DND-41 (cell line): ENCODE data around the gene CERK.

Experiments
- ATAC-seq: fragments of 200-7000 bp; cut with Tn5 transposase; 3 replicates; pipeline ENCODE4 v1.9.1; 2021; ENCODE audit warnings: low read depth; ENCODE audit not compliant: insufficient read depth
- DNase-seq: peaks from one replicate; pipeline ENCODE4 v3.0.0-alpha.2; 2020
- H2AFZ ChIP-seq: 2 replicates; pipeline ENCODE4 v1.6.0; 2012; ENCODE audit warnings: low read depth, low read length
- H3K27ac ChIP-seq: 2 replicates; pipeline ENCODE4 v1.5.1; 2012; ENCODE audit warnings: low read length, inconsistent platforms
- H3K27me3 ChIP-seq: fragments of 200-600 bp; sonication (generic); 2 replicates; pipeline ENCODE4 v1.6.0; 2012; ENCODE audit warnings: low read length, mild to moderate bottlenecking, inconsistent platforms; ENCODE audit not compliant: insufficient read depth, poor library complexity
- H3K36me3 ChIP-seq: 2 replicates; pipeline ENCODE4 v1.5.1; 2012; ENCODE audit warnings: low read length, inconsistent platforms; ENCODE audit not compliant: insufficient read depth
- H3K4me1 ChIP-seq: 2 replicates; pipeline ENCODE4 v1.5.1; 2012; ENCODE audit warnings: mild to moderate bottlenecking, low read length; ENCODE audit not compliant: insufficient read depth
- H3K4me2 ChIP-seq: 2 replicates; pipeline ENCODE4 v1.6.0; 2012; ENCODE audit warnings: mild to moderate bottlenecking, moderate library complexity, low read length, inconsistent platforms; ENCODE audit not compliant: insufficient read depth
- H3K4me3 ChIP-seq, 2 experiments: fragments of 200-600 bp in 1 of 2; shearing (Covaris generic) in 1 of 2; 2 replicates each; pipeline ENCODE4 v1.5.1; 2012 to 2016; ENCODE audit warnings: inconsistent platforms in 2 of 2, low read length in 2 of 2, mild to moderate bottlenecking in 2 of 2, low read depth in 1 of 2, moderate library complexity in 1 of 2
- H3K79me2 ChIP-seq: 2 replicates; pipeline ENCODE4 v1.6.0; 2012; ENCODE audit warnings: low read length, inconsistent platforms; ENCODE audit not compliant: insufficient read depth
- H3K9ac ChIP-seq: 2 replicates; pipeline ENCODE4 v1.6.0; 2012; ENCODE audit warnings: low read depth, mild to moderate bottlenecking, inconsistent platforms, low read length, moderate library complexity
- H3K9me3 ChIP-seq: 2 replicates; pipeline ENCODE4 v1.5.1; 2012; ENCODE audit warnings: low read length, moderate library complexity, mild to moderate bottlenecking, inconsistent platforms; ENCODE audit not compliant: insufficient read depth, severe bottlenecking
- H4K20me1 ChIP-seq: 2 replicates; pipeline ENCODE4 v1.6.0; 2012; ENCODE audit warnings: low read length; ENCODE audit not compliant: insufficient read depth
- CTCF ChIP-seq: IDR thresholded peaks from 2 replicates; pipeline ENCODE4 v1.5.1; 2012; ENCODE audit warnings: borderline replicate concordance, low read length, moderate library complexity, mild to moderate bottlenecking; ENCODE audit not compliant: poor library complexity, severe bottlenecking; ENCODE audit errors: extremely low read depth
- EZH2 ChIP-seq: IDR thresholded peaks from 3 replicates; pipeline ENCODE4 v1.6.1; 2012; ENCODE audit warnings: borderline replicate concordance, low read depth, mild to moderate bottlenecking, moderate library complexity, low read length, inconsistent platforms; ENCODE audit not compliant: severe bottlenecking

CERK gene

GRCh38 chr22:46769191-46769675, 31.2 kb upstream of the CERK start:
- TF ChIP-seq CTCF (no peak), EZH2 (no peak)
- ATAC-seq, result no peak
- Histone ChIP-seq H3K27ac (0 out of 2 replicates have a peak overlapping the region, but pooled peaks have one; percentile 14), H3K4me3 (no peak overlapping the region), H4K20me1 (peaks cover 47% of the 10 kb centered on the region; the same call in 1 of the 2 replicates), H2AFZ (no peak overlapping the region), H3K4me2 (no peak overlapping the region), H3K4me1 (peaks cover 28% of the 10 kb centered on the region), H3K27me3 (no peaks in the 10 kb centered on the region), H3K79me2 (peaks cover 90% of the 10 kb centered on the region), H3K36me3 (peaks cover 23% of the 10 kb centered on the region), H3K9me3 (no peaks in the 10 kb centered on the region), H3K9ac (no peak overlapping the region)
- no peak for DNase-seq

DNA sequence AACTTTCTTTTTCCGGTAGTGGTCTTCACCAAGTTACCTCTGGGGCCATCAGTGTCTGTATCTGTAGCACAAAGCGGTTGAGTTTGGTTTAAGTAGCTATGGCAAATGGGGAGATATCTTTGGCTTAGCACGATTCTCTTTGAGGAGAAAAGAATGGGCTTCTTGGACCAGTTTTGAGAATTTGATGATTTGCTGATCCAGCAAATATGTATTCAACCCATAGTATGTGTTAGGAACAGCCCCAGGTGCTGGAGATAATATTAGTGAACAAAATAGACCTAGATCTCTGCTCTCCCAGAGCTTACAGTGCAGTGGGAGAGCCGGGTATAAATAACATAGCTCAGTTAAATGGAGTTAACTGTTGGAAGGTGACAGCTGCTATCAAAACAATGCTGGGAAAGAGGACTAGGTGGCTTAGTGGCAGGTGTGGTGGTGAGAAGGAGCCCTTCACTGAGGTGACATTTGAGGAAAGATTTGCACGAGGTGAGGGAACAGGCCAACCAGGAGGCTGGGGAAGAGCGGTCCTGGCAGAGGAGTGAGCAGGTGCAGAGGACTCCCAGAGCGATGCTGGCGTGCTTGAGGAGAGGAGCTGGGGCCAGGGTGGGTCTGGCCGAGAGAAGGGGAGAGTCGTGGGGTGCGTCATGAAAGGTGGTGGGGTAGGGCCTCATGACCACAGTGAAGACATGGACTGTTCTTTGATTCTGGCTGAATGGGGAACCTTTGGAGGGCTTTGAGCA, 29.4 kb upstream of the CERK start:
- H3K79me2 ChIP-seq, result peaks cover 91% of the 10 kb centered on the region
- ATAC-seq, result no peak

GRCh38 chr22:46766611-46767010, 28.6 kb upstream of the CERK start:
- Histone ChIP-seq H3K27me3 (no peaks in the 10 kb centered on the region), H3K27ac (no peak overlapping the region), H3K36me3 (peaks cover 19% of the 10 kb centered on the region), H3K79me2 (peaks cover 96% of the 10 kb centered on the region), H3K9ac (no peak overlapping the region), H4K20me1 (peaks cover 33% of the 10 kb centered on the region; the same call in 1 of the 2 replicates), H3K4me3 (no peak overlapping the region), H3K9me3 (no peaks in the 10 kb centered on the region), H3K4me2 (no peak overlapping the region), H3K4me1 (peaks cover 27% of the 10 kb centered on the region), H2AFZ (no peak overlapping the region)
- ATAC-seq (no peak), DNase-seq (no peak)
- TF ChIP-seq CTCF (no peak), EZH2 (no peak)

More for the DNA sequence above, 29.4 kb upstream of the CERK start:
- peaks cover 33% of the 10 kb centered on the region; the same call in 1 of the 2 replicates for H4K20me1 ChIP-seq
- no peak for TF ChIP-seq CTCF
- no peak for TF ChIP-seq EZH2
- no peak overlapping the region for H3K4me2 ChIP-seq
- peaks cover 26% of the 10 kb centered on the region for H3K4me1 ChIP-seq
- H3K36me3 ChIP-seq, result peaks cover 19% of the 10 kb centered on the region
- H3K27me3 ChIP-seq, result no peaks in the 10 kb centered on the region
- no peaks in the 10 kb centered on the region for H3K9me3 ChIP-seq
- no peak overlapping the region for H3K9ac ChIP-seq
- H2AFZ ChIP-seq, result no peak overlapping the region
- H3K27ac ChIP-seq, result no peak overlapping the region
- no peak for DNase-seq
- H3K4me3 ChIP-seq, result no peak overlapping the region
